HG03175 (cell line): ENCODE data around the gene ASTN2.

Experiments
- ATAC-seq: cut with Tn5 transposase; IDR thresholded peaks from one replicate; pipeline ENCODE4 v1.9.1; 2021; ENCODE audit warnings: mild to moderate bottlenecking, moderate library complexity; ENCODE audit not compliant: unreplicated experiment

ASTN2 gene

DNA sequence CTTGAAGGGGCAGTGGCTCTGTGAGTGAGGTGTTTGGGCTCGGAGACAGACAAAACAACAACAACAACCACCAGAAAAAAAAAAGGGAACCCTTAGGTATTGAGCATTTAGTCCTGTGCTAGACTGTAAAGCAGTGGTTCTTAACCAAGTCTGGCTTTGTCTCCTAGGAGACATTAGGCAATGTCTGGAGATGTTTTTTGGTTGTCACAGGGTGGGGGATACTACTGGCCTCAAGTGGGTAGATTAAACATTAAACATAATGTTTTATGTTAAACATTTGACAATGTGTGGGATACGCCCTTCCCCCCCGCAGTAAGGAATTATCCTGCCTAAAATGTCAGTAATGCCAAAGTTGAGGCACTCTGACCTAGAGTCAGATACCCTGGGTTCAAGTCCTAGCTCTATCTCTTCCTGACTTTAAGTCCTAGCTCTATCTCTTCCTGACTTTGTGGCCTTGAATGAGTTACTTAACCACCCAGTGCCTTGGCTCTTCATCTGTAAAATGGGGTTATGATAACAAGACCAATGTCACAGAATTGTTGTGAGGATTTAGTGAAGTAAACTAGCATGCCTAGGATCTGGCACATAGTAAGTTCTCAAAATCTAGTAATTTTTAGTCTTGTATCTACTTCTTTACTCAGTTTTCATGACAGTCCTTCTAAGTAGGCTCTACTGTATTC is 725.9 kb downstream of the ASTN2 start:
- ATAC-seq: no peak

DNA sequence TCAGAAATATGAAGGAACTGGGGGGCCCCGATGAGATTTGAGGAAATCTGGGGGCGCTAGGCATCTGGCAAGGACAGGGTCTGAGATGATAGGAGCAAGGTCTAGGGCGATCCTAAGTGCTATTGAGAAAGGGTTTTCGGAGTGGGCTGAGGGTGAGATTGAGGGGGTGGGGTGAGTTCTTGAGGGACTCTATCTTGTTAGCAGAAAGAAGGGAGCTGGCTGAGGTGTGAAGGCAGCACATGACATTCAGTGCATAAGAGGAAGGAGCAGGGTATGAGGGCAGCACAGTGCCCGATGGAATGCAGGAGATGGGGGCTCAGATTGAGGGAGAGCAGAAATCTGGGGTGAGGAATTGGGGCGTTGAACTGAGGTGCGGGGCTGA is 727.1 kb downstream of the ASTN2 start:
- peak; percentile 3 for ATAC-seq

DNA sequence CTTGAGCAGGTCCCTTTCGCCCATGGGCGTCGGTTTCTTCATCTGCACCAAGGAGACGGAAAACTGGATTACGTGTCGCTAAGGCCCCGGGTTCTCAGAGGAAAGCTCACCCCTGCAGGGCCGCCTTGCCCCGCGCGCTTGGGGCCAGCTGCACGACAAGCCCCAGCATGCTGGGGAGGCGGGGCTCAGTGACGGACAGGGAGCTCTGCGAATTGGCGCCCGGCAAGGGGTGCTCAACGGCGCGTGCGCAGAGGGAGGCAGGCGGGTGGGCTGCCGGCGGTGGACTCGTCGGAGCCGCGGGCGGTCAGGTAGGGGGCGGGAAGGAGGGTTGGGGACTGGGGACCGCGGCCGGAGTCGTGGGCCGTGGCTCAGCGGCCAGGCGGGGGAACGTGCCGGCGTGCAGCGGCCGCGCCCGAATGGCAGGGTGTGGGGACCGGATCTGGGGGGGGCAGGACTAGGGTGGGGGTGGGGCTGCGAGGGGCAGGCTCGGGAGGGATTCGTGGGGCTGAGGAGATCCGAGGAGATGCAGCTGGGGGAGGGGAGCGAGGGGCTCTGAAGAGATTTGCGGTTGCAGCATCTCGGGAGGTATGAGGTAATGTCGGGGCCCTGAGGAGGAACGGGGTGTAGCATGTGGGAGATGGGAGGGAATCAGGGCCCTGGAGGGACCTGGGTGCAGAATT is 727.6 kb downstream of the ASTN2 start, which contains the start of gene TRIM32:
TRIM32 (plus strand) TSS at position 232 of the 680 bp plus-strand sequence. CDS start 10,438 bp downstream, outside the sequence.
- peak; percentile 98 for ATAC-seq

DNA sequence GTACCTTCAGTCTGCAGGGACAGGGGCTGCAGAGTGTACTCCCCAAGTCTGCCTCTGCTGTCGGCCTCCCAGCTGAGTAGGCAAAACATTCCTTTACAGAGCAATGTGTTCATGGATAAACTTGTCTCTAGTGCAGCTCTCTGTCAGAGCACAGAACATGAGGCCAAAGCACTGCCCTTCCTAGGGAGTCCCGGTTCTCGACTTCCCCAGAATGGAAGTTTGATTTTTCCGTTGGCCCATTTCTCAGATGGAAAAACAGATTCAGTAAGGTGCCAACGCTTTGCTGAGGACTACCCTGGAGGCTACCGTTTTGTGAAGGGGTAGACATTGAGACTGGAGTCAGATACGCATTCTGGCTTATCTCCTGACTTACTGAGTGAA is 728.2 kb downstream of the ASTN2 start:
- ATAC-seq: peak; percentile 46

DNA sequence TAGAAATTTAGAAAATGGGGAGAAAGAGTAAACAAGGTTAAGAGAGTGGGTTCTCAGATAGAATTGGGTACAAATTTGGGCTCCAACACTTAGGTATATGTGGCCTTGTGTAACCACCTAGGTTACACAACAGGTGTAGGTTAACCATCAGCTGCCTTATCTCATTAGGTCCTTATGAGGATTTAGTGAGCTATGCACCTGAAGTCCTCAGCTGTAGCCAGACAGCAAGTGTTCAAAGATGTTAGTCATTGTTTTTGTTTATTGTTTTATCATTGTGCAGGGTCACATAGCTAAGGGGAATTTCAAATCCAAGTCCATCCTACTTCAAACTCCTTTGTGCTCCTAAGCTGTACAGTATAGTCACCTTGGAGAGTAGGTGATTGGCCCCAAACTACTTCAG is 728.7 kb downstream of the ASTN2 start:
- ATAC-seq: no peak

DNA sequence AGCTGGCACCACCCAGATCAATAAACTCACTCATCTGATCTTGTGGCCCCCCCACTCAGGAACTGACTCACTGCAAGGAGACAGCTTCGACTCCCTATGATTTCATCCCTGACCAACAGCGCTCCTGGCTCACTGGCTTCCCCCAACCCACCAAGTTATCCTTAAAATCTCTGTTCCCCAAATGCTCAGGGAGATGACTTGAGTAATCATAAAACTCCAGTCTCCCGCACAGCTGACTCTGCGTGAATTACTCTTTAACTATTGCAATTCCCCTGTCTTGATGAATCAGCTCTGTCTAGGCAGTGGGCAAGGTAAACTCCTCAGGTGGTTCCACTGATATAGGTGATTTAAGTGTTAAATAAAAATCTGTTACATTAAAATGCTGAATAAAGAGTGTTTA is 729.7 kb downstream of the ASTN2 start:
- ATAC-seq: no peak

DNA sequence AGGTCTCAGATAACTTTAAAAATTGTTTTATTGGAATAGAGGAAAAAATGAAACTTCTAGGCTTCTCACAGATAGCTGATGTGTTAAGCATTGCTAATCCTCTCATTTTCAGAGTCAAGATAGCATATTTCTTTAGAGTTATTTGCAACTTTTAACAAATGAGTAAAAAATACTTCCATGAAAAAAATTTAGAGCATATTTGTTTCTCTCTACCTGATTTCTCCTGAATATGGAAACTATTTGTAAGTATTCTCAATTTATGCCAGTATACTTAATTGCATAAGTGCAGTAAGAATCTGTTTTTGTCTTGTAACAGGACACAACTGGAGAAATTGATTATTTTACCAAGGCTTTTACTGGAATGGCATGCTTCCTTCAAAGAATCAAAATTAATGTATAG is 731.3 kb downstream of the ASTN2 start:
- ATAC-seq: no peak

DNA sequence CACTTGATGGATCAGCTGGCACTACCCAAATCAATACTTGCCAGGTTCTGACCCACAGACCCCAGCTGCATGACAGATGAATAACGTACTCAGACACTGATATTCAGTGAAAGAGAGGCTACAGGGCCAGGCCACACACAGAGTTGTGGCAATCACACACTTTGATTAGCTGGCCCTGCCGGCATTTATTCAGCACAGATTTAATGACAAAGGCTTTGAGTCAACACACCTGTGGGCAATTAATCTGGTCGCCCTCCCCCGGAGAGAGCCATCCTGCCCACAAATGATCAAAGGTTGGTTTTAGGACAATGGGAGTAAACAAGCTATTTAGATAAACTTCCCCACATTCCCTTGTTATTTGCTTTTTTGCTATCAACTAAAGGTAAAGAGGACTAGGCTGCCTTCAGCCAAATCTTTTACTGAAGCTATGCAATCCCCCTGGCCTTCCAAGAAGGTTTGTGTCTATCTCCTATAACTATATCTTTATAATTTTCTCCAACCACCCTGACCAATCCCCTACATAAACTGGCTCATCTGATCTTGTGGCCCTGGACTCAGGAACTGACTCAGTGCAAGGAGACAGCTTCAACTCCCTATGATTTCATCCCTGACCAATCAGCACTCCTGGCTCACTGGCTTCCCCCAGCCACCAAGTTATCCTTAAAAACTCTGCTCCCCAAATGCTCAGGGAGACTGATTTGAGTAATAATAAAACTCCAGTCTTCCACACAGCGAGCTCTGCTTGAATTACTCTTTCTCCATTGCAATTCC is 740.5 kb downstream of the ASTN2 start:
- ATAC-seq: no peak

DNA sequence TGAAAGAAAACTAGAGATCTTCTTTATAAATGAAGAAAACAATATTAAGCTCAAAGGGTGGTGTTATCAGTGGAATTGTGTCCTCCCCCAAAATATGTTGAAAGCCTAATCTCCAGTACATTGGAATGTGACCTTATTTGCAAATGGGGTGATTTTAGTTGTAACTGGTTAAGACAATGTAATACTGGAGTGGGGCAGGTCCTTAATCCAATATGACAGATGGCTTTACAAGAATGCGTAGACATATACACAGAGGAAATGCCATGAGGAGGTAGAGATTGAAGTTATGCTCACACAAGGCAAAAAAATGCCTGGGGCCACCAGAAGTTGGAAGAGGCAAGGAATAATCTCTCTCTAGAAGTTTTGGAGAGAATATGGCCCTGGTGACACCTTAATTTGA is 741.5 kb downstream of the ASTN2 start:
- ATAC-seq: no peak

DNA sequence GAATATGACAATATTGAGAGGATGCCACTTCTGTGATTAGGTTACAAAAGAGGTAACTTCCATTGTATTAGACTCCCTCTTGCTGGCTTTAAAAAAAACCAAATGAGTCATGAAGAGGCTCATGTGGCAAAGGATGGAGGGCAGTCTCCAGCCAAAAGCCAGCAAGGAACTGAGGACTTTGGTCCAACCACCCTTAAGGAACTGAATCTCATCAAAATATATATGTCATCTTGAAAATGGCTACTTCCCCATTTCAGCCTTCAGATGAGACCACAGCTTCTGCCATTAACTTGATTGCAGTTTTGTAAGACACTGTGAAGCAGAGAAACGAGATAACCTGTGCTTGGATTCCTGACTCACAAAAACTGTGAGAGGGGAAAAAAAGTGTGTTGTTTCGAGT is 743.3 kb downstream of the ASTN2 start:
- ATAC-seq: no peak

DNA sequence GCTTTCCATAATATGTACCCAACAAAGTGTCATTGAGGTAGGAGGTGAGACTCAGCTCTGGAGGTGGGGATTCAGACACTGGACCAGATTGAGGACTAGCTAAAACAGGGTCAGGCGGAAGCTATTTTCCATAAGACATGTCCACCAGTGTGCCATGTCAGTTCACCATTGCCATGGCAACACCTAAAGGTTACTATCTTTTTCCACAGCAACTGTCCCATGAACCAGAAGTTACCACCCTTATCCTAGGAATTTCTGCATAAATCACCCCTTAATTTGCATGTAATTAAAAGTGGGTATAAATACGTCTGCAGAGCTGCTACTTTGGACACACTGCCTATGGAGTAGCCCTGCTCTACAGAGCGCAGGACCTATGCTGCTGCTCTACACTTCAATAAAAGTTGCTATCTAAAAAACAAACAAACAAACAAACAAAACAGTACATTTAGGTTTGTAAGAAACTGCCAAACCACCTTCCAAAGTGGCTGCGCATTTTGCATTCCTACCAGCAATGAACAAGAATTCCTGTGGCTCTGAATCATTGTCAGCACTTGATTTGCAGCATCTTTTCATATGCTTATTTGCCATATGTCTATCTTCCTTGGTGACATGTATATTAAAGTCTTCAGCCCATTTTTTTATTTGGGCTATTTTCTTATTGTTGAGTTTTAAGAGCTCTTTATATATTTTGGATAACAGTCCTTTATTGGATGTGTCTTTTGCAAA is 745.7 kb downstream of the ASTN2 start:
- ATAC-seq: no peak

DNA sequence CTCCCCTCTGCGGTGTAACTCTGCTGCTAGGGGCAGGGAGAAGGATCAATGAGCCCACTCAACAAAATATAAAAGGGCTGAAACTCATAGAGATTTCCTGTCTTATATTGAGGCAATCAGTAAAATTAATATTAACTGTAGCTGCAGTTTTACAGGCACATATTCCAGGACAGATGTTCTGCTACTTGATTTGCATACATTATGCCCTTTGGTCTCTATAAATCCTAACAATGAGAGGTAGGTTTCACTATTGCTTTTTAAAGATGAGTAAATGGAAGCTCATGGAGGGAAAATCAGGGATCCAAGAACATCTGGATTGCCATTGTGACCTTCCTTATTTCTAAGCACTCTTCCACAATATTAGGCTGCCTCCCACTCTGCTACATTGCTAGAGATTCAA is 751.3 kb downstream of the ASTN2 start:
- no peak for ATAC-seq

DNA sequence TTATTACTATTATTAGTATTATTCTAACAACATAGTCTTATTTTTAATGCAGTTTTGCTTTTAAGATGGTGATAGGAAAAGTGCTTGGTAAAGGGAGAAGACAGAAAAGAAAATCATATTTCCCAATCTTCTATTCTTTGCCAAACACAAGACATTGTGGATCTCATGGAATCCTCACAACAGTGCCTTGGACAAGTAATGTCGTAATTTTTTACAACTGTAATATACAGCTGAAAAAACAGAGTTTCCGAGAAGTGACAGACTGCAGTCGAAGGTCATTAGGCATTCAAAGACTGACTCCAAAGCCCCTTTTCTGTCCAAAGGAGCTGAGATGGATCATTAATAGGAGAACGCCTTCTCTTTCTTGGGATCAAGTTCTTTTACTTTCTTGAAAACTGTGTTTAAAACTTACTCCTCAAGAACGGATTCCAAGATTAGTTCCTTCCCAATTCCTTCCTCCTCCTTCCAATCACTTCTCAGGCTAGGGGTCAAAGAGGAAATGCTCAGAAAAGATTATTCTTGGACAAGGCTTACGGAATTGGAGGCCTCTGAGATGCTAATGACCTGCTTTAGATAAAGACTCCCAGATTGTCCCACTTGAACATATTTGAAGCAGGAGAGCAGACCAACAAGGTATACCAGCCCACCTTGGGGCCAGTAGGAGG is 752.1 kb downstream of the ASTN2 start:
- no peak for ATAC-seq

DNA sequence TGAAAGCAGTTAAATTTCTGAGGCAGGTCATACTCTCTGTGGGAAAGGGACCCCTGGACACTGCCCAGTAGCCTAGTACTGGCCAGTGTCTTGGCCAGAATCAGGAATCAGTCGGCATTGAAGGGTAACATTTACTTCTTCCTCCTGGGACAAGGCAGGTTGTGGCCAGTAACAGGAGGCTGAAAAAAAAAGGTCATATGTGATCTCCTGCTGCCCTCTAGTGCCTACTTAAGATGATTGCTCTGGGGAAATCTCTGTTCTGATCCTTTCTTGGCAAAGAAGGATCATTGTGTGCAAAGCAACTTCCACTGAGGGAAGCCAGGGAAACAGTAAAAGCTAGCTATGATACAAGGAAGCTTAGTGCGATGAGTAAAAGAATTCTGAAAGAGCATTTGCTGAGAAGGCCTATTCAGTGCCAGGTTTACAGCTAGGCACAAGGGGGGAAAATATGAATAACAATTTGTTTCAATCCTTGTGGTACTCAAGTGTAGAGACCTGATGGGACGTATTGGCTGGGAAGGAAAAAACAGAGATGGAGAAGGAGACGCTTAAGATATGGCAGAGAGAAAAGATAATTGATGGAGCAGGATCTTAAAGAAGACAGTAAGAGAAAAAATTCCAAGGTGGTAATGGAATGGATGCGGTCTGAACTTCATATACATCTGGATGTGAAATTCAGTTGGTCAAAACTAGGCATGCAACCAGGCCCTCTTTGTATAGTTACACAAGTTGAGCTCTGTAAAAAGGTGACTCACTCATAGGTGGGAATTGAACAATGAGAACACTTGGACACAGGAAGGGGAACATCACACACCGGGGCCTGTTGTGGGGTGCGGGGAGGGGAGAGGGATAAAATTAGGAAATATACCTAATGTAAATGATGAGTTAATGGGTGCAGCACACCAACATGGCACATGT is 753.6 kb downstream of the ASTN2 start:
- ATAC-seq: peak; percentile 79

DNA sequence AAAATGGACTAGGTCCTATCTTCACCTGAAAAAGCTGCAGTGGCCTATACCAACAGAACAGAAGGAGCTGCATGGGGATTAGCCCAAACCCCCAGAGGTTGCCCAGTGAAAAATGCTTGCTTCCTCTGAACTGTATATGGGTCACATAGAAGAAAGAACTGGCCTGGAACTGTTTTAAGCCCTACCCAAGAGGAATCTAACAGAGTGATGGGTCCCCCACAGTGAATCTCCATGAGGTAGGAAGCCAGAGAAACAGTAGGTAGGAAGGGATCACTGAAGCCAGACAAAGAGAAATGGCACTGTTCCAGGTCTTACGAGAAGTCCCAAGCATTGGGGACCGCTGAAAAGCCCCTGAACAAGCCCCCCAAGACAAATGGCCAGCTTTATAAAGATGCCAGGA is 756.6 kb downstream of the ASTN2 start:
- no peak for ATAC-seq

DNA sequence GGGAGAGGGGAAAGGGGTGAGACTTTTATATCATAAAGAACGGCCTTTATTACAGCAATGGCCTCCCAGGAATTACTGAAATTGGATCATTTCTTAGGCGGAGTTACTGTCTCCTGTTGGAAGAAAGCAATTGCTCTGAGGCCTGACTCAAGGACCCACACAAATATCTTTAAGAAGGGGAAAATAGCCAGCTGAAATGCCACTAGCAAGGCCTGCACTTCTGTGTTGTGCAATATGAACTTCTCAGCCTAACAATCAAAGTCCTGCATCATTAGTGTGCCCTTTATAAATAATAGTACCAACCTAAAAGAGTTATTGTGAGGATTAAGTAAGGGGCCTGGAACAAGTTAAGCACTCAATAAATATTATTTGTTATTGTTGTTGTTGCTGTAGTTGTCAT is 757.9 kb downstream of the ASTN2 start:
- ATAC-seq: no peak

DNA sequence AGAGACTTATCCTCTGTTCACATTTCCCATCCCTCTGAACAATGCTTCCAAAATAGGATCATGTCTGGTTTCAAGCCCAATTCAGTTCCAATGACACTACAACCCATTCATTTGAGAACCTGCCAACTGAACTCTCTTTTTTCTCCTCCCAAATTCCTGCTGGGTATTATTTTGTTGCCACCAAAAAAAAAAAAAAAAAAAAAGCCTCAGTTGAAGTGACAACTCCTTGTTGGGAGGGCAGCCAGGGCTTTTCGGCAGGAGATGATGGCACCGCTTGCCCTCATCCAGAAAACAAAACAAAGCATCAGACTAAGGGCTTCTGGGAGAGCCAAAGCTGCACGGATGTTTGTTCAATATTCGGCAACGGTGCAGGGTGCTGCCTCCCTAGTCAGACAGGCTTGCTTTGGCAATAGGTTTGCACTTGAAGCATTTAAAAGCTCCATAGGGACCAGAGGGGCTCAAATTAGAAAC is 758.3 kb downstream of the ASTN2 start:
- ATAC-seq: no peak

DNA sequence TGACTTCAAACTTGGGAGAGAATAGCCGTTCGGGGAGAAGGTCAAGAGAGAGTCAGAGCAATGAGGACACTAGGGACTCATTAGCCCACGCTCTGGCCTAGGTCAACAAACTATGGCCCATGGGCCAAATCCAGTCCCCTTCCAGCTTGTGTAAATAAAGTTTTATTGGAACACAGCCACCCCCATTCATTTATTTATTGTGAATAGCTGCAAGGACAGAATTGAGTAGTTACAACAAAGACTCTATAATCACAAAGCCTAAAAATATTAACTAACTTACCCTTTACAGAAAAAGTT is 760.9 kb downstream of the ASTN2 start:
- no peak for ATAC-seq

DNA sequence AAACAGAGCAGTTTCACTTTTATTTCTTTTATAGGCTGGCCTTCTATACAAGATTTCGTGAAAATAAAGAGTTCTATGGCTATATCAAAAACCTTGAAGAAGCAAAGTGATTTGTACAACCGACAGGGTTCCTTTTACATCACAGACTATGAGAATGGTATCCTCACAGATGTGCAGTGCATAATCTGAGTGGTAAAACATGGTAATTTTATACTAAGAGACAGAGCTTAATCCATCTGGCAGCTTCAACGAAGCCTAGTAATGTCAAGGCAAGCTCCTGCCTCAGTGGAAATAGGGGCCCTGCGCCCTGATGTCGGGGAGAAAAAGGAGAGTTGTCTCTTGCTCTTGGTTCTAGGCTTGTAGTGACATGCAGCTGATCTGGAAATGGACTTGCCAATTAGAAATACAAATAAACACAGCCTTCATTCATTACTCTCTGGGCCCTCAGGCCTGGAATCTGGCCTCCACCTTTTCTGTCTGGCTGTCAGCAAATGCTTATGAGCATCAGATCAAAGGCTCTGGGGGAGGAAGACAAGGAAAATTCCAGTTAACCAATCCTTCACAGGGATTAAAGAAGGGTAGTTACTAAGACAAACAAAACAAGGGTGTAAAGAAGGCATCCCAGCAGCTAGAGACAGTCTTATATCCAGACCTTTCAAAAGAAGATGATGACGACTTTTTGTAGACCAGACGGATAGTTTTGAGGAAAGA is 761.4 kb downstream of the ASTN2 start:
- ATAC-seq: no peak
